ENCODE results near the gene KLRK1.
A peak's percentile ranks its signal among the peaks of the same experiment; 100 is the strongest.
"Not testable (repeated sequence)": the region's sequence is repeated elsewhere in the genome, so short reads cannot be mapped to it uniquely, and the experiment has no call there.

The KLRK1 gene

DNA sequence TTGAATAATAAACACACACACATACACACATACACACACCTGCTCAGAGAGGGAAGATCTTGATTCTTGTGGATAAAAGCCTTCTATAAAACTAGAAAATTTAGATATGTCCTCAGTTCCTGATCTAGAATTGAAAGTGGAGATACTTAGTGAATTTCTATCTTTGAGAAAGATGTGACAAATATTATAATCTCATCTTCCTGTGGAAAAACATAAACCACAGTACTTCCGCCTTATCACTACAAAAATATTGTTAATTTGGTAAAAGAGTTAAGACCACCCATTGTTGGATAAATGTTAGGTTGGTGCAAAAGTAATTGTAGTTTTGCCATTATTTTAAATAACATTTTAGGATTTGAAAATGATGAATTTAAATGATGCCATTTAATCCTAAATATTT, at the start of gene KLRK1:
TSS of gene KLRK1 (minus strand) at position 138 of the 400 bp plus-strand sequence. CDS start 1,231 bp downstream, outside the sequence.
- no peak for DNase-seq (ENCODE audit: low spot score)

DNA sequence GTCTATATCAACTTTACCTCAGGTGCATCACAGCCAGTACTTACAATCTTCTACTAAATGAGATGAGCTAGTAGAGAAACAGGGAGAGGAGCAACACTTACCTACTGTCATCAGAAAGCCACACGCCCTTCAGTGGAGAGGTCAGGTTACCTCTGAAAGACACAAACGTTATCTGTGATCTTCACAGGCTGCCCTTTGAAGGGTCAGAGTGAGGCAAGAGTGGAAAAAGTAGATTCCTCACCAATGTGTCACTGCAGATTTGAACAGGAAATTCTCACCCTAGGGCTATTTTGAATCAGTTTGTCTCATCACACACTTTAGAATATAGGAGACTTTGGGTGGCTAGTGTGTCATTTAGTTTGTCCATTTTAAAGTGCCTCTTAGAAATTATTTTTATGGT, 47.8 kb upstream of the KLRK1 start:
- not testable (repeated sequence) for DNase-seq (ENCODE audit: low spot score)

DNA sequence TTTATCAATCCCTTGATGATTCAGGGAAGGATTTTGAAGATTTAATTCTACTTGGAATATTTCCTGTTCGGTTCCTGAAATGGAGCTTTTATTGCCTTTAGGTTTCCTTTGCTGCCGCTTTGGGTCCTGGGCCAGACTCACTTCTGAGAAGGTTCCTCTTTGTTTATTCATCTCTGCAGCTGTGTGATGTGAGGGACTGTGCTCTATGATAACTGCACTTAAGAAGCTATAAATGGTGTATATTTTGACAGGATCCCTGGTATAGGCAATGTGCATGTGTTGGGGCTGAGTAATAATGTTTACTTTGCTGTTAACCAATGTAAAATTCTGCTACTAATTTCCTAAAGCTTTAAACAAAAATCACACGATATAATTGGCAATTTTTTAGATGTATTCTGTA, 46.0 kb upstream of the KLRK1 start, which contains the start of gene KLRC2:
TSS of gene KLRC2 (minus strand) at position 195 of the 400 bp plus-strand sequence. CDS start at position 171, 24 bp downstream.
- DNase-seq (ENCODE audit: low spot score) = not testable (repeated sequence)

DNA sequence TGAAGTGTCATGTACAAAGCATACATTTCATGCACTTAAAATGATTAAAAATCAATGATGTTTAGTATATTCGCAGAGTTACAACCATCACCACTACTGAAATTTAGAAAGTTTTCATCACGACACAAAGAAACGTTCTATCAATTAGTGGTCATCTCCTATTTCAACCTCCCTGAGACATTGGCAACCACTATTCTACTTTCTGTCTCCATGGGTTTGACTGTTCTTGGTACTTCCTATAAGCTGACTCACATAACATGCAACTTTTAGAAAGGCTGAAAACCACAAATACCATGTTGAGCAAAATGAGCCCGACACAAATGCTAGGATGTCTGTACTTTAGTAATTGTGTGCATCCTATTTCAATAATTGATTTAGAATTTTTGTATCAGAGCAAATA, 40.8 kb upstream of the KLRK1 start:
- DNase-seq (ENCODE audit: low spot score) = not testable (repeated sequence)

DNA sequence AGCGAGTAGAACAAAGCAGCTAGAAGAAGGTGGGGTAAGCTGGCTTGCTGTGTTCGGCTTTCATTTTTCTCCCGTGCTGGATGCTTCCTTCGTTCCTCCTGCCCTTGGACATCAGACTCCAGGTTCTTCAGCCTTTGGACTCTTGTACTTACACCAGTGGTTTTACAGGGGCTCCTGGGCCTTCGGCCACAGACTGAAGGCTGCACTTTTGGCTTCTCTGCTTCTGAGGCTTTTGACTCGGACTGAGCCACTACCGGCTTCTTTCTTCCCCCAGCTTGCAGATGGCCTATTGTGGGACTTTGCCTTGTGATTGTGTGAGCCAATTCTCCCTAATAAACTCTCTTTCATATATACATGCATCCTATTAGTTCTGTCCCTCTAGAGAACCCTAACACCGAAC, 36.1 kb upstream of the KLRK1 start:
- not testable (repeated sequence) for DNase-seq (ENCODE audit: low spot score)

DNA sequence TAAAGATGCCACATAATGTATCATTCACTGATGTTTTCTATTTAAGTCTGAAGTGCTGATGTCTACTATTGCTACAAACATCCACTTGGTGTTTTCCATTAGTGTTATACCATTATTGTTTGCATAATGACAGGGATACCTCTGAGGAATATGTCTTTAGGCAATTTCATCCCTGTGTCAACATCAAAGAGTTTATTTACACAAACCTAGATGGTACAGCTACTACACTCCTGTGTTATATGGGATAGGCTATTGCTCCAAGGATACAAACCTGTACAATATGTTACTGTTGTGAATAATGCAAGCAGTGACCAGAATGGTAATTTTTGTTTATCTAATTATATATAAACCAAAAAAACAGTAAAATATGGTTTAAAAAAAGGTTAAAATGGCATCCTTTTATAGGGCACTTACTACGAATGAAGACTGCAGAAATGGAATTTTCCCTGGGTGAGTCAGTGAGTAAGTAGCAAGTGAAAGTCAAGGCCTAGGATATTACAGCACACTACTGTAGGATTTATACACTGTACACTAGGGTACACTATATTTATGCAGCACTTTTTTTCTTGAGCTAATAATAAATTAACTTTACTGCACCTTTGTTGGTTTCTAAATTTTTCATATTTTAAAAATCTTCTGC, 34.5 kb upstream of the KLRK1 start:
- DNase-seq (ENCODE audit: low spot score) = not testable (repeated sequence)

DNA sequence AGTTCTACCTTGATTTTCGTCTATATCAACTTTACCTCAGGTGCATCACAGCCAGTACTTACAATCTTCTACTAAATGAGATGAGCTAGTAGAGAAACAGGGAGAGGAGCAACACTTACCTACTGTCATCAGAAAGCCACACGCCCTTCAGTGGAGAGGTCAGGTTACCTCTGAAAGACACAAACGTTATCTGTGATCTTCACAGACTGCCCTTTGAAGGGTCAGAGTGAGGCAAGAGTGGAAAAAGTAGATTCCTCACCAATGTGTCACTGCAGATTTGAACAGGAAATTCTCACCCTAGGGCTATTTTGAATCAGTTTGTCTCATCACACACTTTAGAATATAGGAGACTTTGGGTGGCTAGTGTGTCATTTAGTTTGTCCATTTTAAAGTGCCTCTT, 32.3 kb upstream of the KLRK1 start:
- not testable (repeated sequence) for DNase-seq (ENCODE audit: low spot score)

DNA sequence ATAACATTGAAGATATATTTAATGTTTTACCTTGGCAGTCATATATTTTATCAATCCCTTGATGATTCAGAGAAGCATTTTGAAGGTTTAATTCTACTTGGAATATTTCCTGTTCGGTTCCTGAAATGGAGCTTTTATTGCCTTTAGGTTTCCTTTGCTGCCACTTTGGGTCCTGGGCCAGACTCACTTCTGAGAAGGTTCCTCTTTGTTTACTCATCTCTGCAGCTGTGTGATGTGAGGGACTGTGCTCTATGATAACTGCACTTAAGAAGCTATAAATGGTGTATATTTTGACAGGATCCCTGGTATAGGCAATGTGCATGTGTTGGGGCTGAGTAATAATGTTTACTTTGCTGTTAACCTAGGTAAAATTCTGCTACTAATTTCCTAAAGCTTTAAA, 30.5 kb upstream of the KLRK1 start, which contains the start of gene KLRC3:
TSS of gene KLRC3 (minus strand) at position 262 of the 400 bp plus-strand sequence. CDS start at position 217, 45 bp downstream.
- not testable (repeated sequence) for DNase-seq (ENCODE audit: low spot score)

DNA sequence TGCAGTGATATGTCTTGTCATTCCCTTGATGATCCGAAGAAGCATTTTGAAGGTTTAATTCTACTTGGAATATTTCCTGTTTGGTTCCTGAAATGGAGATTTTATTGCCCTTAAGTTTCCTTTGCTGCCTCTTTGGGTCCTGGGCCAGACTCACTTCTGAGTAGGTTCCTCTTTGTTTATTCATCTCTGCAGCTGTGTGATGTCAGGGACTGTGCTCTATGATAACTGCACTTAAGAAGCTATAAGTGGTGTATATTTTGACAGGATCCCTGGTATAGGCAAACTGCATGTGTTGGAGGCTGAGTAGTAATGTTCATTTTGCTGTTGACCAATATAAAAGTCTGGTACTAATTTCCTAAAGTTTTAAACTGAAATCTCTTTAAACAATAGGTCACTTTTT, 19.6 kb upstream of the KLRK1 start, which contains the start of gene KLRC4:
TSS of gene KLRC4 (minus strand) at position 366 of the 400 bp plus-strand sequence. CDS start at position 184, 182 bp downstream.
- no peak for DNase-seq (ENCODE audit: low spot score)

DNA sequence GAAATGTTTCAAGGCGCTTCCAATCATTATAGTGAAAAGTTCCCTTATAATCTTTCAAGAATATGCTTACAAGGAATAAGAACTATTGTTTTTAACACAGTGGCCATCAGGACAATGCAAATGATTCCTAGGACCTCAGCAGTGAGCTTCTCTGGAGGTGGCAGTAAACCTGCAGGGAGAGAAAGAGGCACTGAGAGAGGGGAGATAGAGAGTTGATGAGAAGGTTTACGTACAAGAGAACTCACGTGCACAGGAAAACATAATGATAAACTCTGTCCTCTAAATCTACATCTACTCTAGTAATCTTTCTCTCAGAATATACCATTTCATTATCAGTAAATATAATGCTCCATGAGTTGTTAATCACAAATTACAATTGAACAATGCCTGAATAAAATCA, 19.0 kb upstream of the KLRK1 start:
- no peak for DNase-seq (ENCODE audit: low spot score)

DNA sequence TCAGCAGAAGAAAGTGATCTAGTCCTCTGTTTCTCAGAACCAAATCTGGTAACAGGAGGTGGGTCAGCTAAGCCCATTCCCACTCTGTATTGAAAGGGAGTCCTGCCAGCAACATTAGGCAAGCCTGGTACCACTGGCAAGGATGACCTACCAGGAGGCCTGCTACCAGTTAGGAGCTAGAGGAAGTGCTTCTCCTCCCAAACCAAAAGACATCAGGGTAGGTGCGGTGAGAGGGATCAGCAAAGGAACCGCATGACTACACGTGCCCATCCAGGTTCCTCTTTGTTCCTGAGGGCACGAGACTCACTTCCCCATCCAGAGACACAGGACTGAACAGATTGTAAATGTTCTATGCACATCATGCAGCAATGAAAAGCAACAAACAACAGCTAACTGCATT, 16.9 kb upstream of the KLRK1 start:
- no peak for DNase-seq (ENCODE audit: low spot score)

DNA sequence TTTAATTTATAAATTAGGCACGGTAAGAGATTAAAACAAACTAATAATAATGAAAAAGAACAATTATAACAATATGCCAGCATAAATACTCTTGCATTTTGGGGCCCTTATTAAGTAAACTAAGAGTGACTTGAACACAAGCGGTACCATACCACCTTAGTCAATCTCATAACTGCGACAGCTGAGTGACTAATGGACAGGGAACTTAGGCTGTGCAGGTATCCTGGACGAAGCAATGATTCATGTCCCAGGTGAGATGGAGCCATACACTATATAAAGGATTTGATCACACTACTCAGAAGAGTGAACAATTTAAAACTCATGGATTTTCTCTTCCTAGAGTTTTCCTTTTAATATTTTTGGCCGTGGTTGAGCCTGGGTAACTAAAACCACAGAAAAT, 15.5 kb upstream of the KLRK1 start:
- DNase-seq (ENCODE audit: low spot score) = no peak

DNA sequence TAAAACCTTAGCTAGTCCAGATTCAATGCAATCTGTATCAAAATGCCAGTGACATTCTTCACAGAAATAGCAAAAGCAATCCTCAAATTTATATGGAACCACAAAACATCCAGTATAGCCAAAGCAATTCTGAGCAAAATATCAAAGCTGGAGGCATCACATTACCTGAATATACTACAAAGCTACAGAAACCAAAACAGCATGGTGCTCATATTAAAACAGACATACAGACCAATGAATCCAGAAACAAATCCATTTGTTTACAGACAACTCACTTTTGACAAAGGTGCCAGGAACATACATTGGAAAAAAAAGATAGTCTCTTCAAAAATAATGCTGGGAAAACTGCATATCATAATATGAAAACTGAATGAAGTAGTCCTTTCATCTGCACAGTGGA, 15.0 kb upstream of the KLRK1 start:
- DNase-seq (ENCODE audit: low spot score) = no peak

DNA sequence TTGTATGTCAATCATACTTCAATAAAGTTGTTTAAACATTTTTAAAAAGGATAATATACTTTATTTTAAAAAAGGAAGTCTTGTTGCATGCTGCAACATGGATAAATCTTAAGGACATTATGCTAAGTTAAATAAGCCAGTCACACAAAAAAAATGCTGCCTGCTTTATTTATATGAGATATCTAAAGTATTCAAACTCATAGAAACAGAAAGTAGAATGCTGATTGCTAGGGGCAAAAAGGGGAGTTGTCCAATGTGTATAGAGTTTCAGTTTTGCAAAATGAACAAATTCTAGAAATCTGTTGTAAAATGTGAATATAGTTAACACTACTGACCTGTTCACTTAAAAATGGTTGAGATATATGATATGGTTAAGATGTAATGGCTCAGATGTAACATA, 11.0 kb upstream of the KLRK1 start:
- no peak for DNase-seq (ENCODE audit: low spot score)

DNA sequence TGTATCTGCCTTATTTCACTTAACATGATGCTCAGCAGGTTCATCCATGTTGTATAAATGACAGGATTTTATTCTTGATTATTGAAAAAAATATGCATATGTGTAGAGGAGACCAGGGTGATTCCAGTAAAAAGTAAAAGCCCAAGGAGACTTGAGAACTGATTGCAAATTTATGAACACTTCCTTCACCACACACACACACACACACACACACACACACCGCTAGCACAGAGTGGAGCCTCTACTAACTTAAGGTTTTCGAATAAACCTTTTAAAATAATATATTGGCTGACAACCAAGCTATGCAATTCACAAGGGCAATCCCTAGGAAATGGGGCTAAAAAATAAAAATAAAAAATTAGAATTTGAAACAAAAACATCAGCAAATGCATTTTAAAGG, 8.3 kb upstream of the KLRK1 start:
- DNase-seq (ENCODE audit: low spot score) = no peak

DNA sequence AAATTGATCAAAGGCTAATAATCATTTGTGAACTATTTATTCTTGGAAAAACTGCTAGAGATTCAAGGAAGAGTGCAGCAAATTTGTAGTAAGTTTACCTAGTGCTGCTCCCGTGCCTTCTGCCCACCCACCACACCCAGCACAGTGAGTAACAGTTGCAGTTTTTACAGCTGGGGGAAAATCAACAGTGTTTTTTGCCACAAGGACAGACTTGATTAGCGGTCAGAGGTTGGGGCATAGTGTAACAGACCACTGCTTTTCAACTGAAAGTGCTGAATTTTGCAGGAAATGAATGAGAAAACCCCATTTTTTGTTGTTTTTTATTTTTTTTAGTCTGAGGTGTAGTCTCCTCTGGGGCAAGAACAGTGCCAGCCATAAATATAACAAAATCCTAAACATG, 7.5 kb upstream of the KLRK1 start:
- no peak for DNase-seq (ENCODE audit: low spot score)

DNA sequence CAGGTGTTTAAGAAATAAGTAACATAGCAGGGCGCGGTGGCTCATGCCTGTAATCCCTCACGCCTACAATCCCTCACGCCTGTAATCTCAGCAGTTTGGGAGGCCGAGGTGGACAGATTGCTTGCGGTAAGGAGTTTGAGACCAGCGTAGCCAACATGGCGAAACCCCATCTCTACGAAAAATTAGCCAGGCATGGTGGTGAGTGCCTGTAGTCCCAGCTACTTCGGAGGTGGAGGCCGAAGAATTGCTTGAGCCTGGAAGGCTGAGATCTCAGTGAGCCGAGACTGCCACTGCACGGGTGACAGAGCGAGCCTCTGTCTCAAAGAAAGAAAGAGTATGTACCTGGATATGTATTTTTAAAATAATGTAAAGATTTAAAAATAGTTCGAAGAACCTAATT, 6.3 kb upstream of the KLRK1 start:
- DNase-seq (ENCODE audit: low spot score) = not testable (repeated sequence)

DNA sequence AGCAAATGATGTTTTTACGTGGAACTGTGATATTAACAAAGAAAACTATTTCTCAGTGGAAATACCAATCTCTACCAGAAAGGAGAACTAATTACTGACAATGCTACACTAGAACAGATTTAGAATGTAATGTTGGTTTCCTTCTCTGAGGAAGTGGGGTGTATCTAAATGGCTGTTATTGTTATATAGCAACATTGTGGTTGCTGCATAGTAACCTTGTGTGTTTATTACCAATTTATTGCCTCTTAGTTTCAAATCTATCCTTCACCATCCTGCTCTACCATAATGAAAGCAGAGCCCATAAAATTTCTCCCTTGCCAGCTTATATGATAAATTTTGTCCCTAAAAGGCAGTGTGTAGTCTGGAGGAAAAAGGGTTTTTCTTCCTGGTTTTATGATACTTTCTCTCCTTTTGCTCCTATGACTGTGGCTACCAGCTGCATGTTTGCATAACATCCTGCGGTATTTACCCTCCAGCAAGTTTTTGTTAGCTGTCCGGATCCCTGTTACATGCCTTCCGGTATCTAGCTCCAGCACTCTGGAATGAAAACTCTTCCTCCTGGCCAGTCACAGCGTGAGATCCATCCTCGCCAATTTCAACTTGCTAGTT, 5.7 kb upstream of the KLRK1 start:
- DNase-seq (ENCODE audit: low spot score) = peak; percentile 80

DNA sequence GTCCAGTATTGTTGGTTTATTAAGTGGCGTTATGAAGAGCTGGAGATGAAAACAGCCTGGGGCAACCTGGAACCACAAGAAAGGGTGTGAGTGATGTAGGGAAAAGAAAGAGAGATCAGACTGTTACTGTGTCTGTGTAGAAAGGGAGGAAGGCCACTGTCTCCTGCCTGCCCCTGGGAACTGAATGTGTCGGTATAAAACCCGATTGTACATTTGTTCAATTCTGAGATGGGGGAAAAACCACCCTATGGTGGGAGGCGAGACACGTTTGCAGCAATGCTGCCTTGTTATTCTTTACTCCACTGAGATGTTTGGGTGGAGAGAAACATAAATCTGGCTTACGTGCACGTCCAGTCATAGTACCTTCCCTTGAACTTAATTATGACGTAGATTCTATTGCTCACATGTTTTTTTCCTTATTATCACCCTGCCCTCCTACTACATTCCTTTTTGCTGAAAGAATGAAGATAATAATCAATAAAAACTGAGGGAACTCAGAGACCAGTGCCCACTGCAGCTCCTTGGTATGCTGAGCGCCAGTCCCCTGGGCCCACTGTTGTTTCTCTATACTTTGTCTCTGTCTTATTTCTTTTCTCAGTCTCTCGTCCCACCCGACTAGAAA, 4.8 kb upstream of the KLRK1 start:
- not testable (repeated sequence) for DNase-seq (ENCODE audit: low spot score)

DNA sequence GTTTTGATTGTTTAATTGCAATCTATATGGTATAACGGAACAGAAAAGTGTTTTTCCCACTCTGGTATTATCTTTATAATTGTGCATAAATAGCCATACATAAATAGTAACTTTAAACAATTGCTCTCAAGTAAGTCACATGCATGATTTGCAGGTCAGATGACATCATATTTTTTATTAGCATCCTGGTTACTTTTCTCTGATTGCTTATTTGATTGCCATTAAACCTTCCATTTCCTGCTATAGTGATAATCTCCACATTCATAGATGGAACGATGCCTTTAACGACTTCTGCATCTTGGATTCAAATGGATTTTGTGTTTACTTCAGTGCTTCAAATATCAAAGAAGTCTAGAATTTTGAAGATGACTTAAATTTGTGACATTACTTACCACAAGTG, 3.5 kb upstream of the KLRK1 start:
- no peak for DNase-seq (ENCODE audit: low spot score)

DNA sequence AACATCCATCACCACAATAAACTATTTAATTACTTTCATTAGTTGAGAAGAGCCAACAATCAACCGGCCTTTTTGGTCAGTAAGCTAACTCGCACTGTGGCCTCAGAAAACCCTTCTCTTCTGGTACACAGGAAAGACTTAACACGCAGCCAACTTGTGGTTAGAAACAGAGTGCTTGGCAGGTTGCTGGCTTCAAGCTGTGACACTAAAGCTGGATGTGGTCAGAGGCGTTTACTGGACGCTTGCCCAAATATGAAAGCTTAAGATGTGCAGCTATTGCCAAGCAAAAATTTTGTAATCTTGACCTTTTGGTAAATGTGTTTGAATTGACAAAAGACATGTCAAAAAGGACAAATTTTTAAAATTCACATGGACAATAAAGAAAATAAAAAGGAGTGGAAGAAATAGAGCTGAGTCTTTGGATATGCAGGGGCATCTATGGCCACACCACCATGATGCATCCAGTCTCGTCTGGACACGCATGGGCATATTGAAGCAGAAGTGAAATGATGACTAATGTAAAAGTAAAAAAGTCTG, 2.6 kb upstream of the KLRK1 start:
- peak; percentile 83 for DNase-seq (ENCODE audit: low spot score)

DNA sequence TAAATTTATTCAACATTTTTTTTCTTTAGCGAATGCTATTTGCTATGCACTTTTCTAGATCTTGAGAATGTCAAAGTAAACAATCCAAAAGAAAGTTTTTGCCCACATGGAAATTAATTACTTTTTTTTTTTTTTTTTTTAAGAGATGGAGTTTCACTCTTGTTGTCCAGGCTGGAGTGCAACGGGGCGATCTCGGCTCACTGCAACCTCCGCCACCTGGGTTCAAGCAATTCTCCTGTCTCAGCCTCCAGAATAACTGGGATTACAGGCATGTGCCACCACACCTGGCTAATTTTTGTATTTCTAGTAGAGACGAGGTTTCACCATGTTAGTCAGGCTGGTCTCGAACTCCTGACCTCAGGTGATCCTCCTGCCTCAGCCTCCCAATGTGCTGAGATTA, 1.1 kb upstream of the KLRK1 start:
- not testable (repeated sequence) for DNase-seq (ENCODE audit: low spot score)

All from AG20443 (cell line).